ENCODE data around the gene TPM4. TPM values are rescaled to one million over a fixed set of nuclear protein-coding genes. Genes with fewer than 3 reads are reported as not detected.

The TPM4 gene
- total RNA-seq, 1 donor from 2014 or later = 582 TPM

GRCh38 chr19:16048583-16048982 lies 27.7 kb upstream of the TPM4 start:
- TF ChIP-seq CTCF (IDR thresholded peaks at IDR 0.05; ENCODE audit: unreplicated experiment) = no peak
- no peak overlapping the region for H3K27ac Mint-ChIP-seq

GRCh38 chr19:16051254-16052025 lies 24.9 kb upstream of the TPM4 start:
- H3K9me3 Mint-ChIP-seq = peaks cover 8% of the 10 kb centered on the region
- H3K27me3 Mint-ChIP-seq (ENCODE audit: low read depth) = peaks cover 10% of the 10 kb centered on the region

More at GRCh38 chr19:16048583-16048982, 27.7 kb upstream of the TPM4 start:
- peaks cover 17% of the 10 kb centered on the region for H3K27me3 Mint-ChIP-seq (ENCODE audit: low read depth)
- H3K9me3 Mint-ChIP-seq = no peaks in the 10 kb centered on the region
- no peaks in the 10 kb centered on the region for H3K36me3 Mint-ChIP-seq
- no peak for DNase-seq (ENCODE audit: low spot score in 2 of 2, unreplicated experiment in 2 of 2)
- no peak overlapping the region for H3K4me3 Mint-ChIP-seq
- H3K4me1 Mint-ChIP-seq = no peaks in the 10 kb centered on the region

GRCh38 chr19:16052353-16052752 lies 23.9 kb upstream of the TPM4 start:
- Mint-ChIP-seq H3K36me3 (no peaks in the 10 kb centered on the region), H3K9me3 (peaks cover 14% of the 10 kb centered on the region), H3K4me1 (no peaks in the 10 kb centered on the region), H3K27ac (no peak overlapping the region), H3K27me3 (ENCODE audit: low read depth) (peaks cover 10% of the 10 kb centered on the region), H3K4me3 (no peak overlapping the region)
- no peak for DNase-seq (ENCODE audit: low spot score in 2 of 2, unreplicated experiment in 2 of 2)
- no peak for TF ChIP-seq CTCF (IDR thresholded peaks at IDR 0.05; ENCODE audit: unreplicated experiment)

More at GRCh38 chr19:16051254-16052025, 24.9 kb upstream of the TPM4 start:
- no peak for TF ChIP-seq CTCF (IDR thresholded peaks at IDR 0.05; ENCODE audit: unreplicated experiment)
- H3K27ac Mint-ChIP-seq = no peak overlapping the region
- no peaks in the 10 kb centered on the region for H3K4me1 Mint-ChIP-seq
- no peaks in the 10 kb centered on the region for H3K36me3 Mint-ChIP-seq
- no peak overlapping the region for H3K4me3 Mint-ChIP-seq
- DNase-seq (ENCODE audit: low spot score in 2 of 2, unreplicated experiment in 2 of 2) = no peak

- Mint-ChIP-seq H3K4me3 (no peak overlapping the region), H3K27me3 (ENCODE audit: low read depth) (peaks cover 1% of the 10 kb centered on the region), H3K27ac (no peak overlapping the region), H3K9me3 (peaks cover 28% of the 10 kb centered on the region), H3K4me1 (no peaks in the 10 kb centered on the region), H3K36me3 (no peaks in the 10 kb centered on the region)
- DNase-seq (ENCODE audit: low spot score in 2 of 2, unreplicated experiment in 2 of 2) = no peak
- no peak for TF ChIP-seq CTCF (IDR thresholded peaks at IDR 0.05; ENCODE audit: unreplicated experiment)
These were observed 19.2 kb upstream of the TPM4 start for GRCh38 chr19:16057062-16057461.

GRCh38 chr19:16060294-16060693 lies 16.0 kb upstream of the TPM4 start:
- peaks cover 28% of the 10 kb centered on the region for H3K9me3 Mint-ChIP-seq
- H3K27ac Mint-ChIP-seq = no peak overlapping the region
- no peaks in the 10 kb centered on the region for H3K27me3 Mint-ChIP-seq (ENCODE audit: low read depth)
- DNase-seq (ENCODE audit: low spot score in 2 of 2, unreplicated experiment in 2 of 2) = no peak
- no peaks in the 10 kb centered on the region for H3K4me1 Mint-ChIP-seq
- no peak overlapping the region for H3K4me3 Mint-ChIP-seq
- H3K36me3 Mint-ChIP-seq = no peaks in the 10 kb centered on the region
- TF ChIP-seq CTCF (IDR thresholded peaks at IDR 0.05; ENCODE audit: unreplicated experiment) = no peak
